Stimulated activated CD4-positive, alpha-beta T cell treated with anti-CD3 and anti-CD28 coated beads, Interleukin-2, amount 100 ng/mL, for 4 hours (primary cell): ENCODE results near the gene TMEM145.
"Not testable (repeated sequence)": the region's sequence is repeated elsewhere in the genome, so short reads cannot be mapped to it uniquely, and the experiment has no call there.

Experiments
- DNase-seq: peaks from one replicate; pipeline ENCODE4 v3.0.0-alpha.2; 2020; ENCODE audit warnings: low read depth

Gene TMEM145

GRCh38 chr19:42313096-42313839 lies at the start of gene TMEM145:
Gene TMEM145, plus strand, starts transcription at chr19:42313309. Its CDS starts 68 bp downstream, at chr19:42313377.
- DNase-seq = no peak

GRCh38 chr19:42266105-42266504 lies 47.0 kb upstream of the TMEM145 start:
- DNase-seq = not testable (repeated sequence)

GRCh38 chr19:42266928-42267603 lies 46.0 kb upstream of the TMEM145 start:
- not testable (repeated sequence) for DNase-seq

- DNase-seq = no peak
Observed at GRCh38 chr19:42267644-42268141, 45.4 kb upstream of the TMEM145 start.

- peak; percentile 99 for DNase-seq
Observed at GRCh38 chr19:42268142-42268703, 44.9 kb upstream of the TMEM145 start.

- DNase-seq = peak; percentile 99
Observed at GRCh38 chr19:42268704-42269477, 44.2 kb upstream of the TMEM145 start, which contains the start of gene CIC. Gene CIC, plus strand, starts transcription at chr19:42269252. Its CDS starts 2,532 bp downstream, at chr19:42271784.

- DNase-seq = no peak
Observed at GRCh38 chr19:42269478-42270345, 43.4 kb upstream of the TMEM145 start.

- peak; percentile 35 for DNase-seq
Observed at GRCh38 chr19:42270346-42271044, 42.6 kb upstream of the TMEM145 start.

- DNase-seq = no peak
Observed at GRCh38 chr19:42271045-42271419, 42.1 kb upstream of the TMEM145 start.

- no peak for DNase-seq
Observed at GRCh38 chr19:42271861-42272534, 41.1 kb upstream of the TMEM145 start.

- no peak for DNase-seq
Observed at GRCh38 chr19:42272535-42272897, 40.6 kb upstream of the TMEM145 start.

GRCh38 chr19:42272989-42273406 lies 40.1 kb upstream of the TMEM145 start:
- no peak for DNase-seq

- no peak for DNase-seq
Observed at GRCh38 chr19:42273407-42274064, 39.6 kb upstream of the TMEM145 start.

GRCh38 chr19:42274065-42274682 lies 38.9 kb upstream of the TMEM145 start:
- no peak for DNase-seq

- DNase-seq = no peak
Observed at GRCh38 chr19:42275103-42275502, 38.0 kb upstream of the TMEM145 start.

GRCh38 chr19:42275517-42275916 lies 37.6 kb upstream of the TMEM145 start:
- no peak for DNase-seq

- DNase-seq = no peak
Observed at GRCh38 chr19:42276284-42276683, 36.8 kb upstream of the TMEM145 start.

- no peak for DNase-seq
Observed at GRCh38 chr19:42276821-42277220, 36.3 kb upstream of the TMEM145 start.
